Activated naive CD8-positive, alpha-beta T cell treated with anti-CD3 and anti-CD28 coated beads, Interleukin-2, amount 50 U/mL, for 24 hours (primary cell): Measurements from ENCODE around the gene MID1.

Source experiments
- ATAC-seq: fragments of 150-1000 bp; cut with Tn5 transposase; one replicate; pipeline ENCODE4 v1.10.0; 2021
- DNase-seq: peaks from one replicate; pipeline ENCODE4 v3.0.0; 2021
- H3K27ac Mint-ChIP-seq: one replicate; pipeline ENCODE4 v1.8.0; 2021; ENCODE audit warnings: mild to moderate bottlenecking, mixed read lengths
- H3K27me3 Mint-ChIP-seq: one replicate; pipeline ENCODE4 v1.8.0; 2021; ENCODE audit warnings: mixed read lengths
- H3K36me3 Mint-ChIP-seq: one replicate; pipeline ENCODE4 v1.8.0; 2021; ENCODE audit warnings: low read depth, mixed read lengths
- H3K4me1 Mint-ChIP-seq: one replicate; pipeline ENCODE4 v1.8.0; 2021; ENCODE audit warnings: mixed read lengths
- H3K4me3 Mint-ChIP-seq: one replicate; pipeline ENCODE4 v1.8.0; 2021; ENCODE audit warnings: mild to moderate bottlenecking, moderate library complexity, mixed read lengths
- H3K9me3 Mint-ChIP-seq: one replicate; pipeline ENCODE4 v1.8.0; 2021; ENCODE audit warnings: mixed read lengths

MID1 gene

GRCh38 chrX:10542586-10542985, 77.8 kb downstream of the MID1 start:
- ATAC-seq (no peak), DNase-seq (no peak)
- Mint-ChIP-seq H3K9me3 (no peaks in the 10 kb centered on the region), H3K36me3 (no peaks in the 10 kb centered on the region), H3K27me3 (peaks cover 1% of the 10 kb centered on the region), H3K27ac (no peak overlapping the region), H3K4me3 (no peak overlapping the region), H3K4me1 (no peaks in the 10 kb centered on the region)

- H3K27ac Mint-ChIP-seq: no peak overlapping the region
- no peak overlapping the region for H3K4me3 Mint-ChIP-seq
- DNase-seq (no peak), ATAC-seq (no peak)
- no peaks in the 10 kb centered on the region for H3K4me1 Mint-ChIP-seq
- H3K9me3 Mint-ChIP-seq: no peaks in the 10 kb centered on the region
- no peaks in the 10 kb centered on the region for H3K36me3 Mint-ChIP-seq
- peaks cover 1% of the 10 kb centered on the region for H3K27me3 Mint-ChIP-seq
These were observed 81.6 kb downstream of the MID1 start for GRCh38 chrX:10538831-10539230.

- H3K9me3 Mint-ChIP-seq: no peaks in the 10 kb centered on the region
- peaks cover 1% of the 10 kb centered on the region for H3K27me3 Mint-ChIP-seq
- DNase-seq (no peak), ATAC-seq (no peak)
- no peaks in the 10 kb centered on the region for H3K36me3 Mint-ChIP-seq
- no peak overlapping the region for H3K4me3 Mint-ChIP-seq
- H3K4me1 Mint-ChIP-seq: no peaks in the 10 kb centered on the region
- no peak overlapping the region for H3K27ac Mint-ChIP-seq
These were observed 83.1 kb downstream of the MID1 start for GRCh38 chrX:10537308-10537707.

GRCh38 chrX:10536744-10537143, 83.6 kb downstream of the MID1 start:
- H3K36me3 Mint-ChIP-seq: no peaks in the 10 kb centered on the region

GRCh38 chrX:10534611-10535010, 85.8 kb downstream of the MID1 start:
- DNase-seq (no peak), ATAC-seq (no peak)
- H3K27ac Mint-ChIP-seq: no peak overlapping the region
- no peak overlapping the region for H3K4me3 Mint-ChIP-seq
- no peaks in the 10 kb centered on the region for H3K4me1 Mint-ChIP-seq
- H3K27me3 Mint-ChIP-seq: no peaks in the 10 kb centered on the region
- no peaks in the 10 kb centered on the region for H3K36me3 Mint-ChIP-seq
- no peaks in the 10 kb centered on the region for H3K9me3 Mint-ChIP-seq

More at GRCh38 chrX:10536744-10537143, 83.6 kb downstream of the MID1 start:
- Mint-ChIP-seq H3K27ac (no peak overlapping the region), H3K27me3 (no peaks in the 10 kb centered on the region), H3K9me3 (no peaks in the 10 kb centered on the region), H3K4me1 (no peaks in the 10 kb centered on the region), H3K4me3 (no peak overlapping the region)
- DNase-seq (no peak), ATAC-seq (no peak)

GRCh38 chrX:10533696-10534365, 86.6 kb downstream of the MID1 start:
- H3K4me1 Mint-ChIP-seq: no peaks in the 10 kb centered on the region
- DNase-seq: no peak
- H3K27me3 Mint-ChIP-seq: no peaks in the 10 kb centered on the region
- no peak overlapping the region for H3K27ac Mint-ChIP-seq
- no peaks in the 10 kb centered on the region for H3K36me3 Mint-ChIP-seq
- no peaks in the 10 kb centered on the region for H3K9me3 Mint-ChIP-seq
- no peak for ATAC-seq
- no peak overlapping the region for H3K4me3 Mint-ChIP-seq

- no peaks in the 10 kb centered on the region for H3K27me3 Mint-ChIP-seq
- H3K4me1 Mint-ChIP-seq: no peaks in the 10 kb centered on the region
- H3K36me3 Mint-ChIP-seq: no peaks in the 10 kb centered on the region
- no peak for DNase-seq
- no peak overlapping the region for H3K4me3 Mint-ChIP-seq
- no peak for ATAC-seq
- H3K9me3 Mint-ChIP-seq: no peaks in the 10 kb centered on the region
- H3K27ac Mint-ChIP-seq: no peak overlapping the region
These were observed 88.5 kb downstream of the MID1 start for GRCh38 chrX:10531927-10532326.

- DNase-seq (no peak), ATAC-seq (no peak)
- H3K27me3 Mint-ChIP-seq: no peaks in the 10 kb centered on the region
- H3K27ac Mint-ChIP-seq: no peak overlapping the region
- no peaks in the 10 kb centered on the region for H3K4me1 Mint-ChIP-seq
- H3K36me3 Mint-ChIP-seq: no peaks in the 10 kb centered on the region
- H3K9me3 Mint-ChIP-seq: no peaks in the 10 kb centered on the region
- H3K4me3 Mint-ChIP-seq: no peak overlapping the region
These were observed 91.0 kb downstream of the MID1 start for GRCh38 chrX:10529344-10529743.

GRCh38 chrX:10526451-10526850, 93.9 kb downstream of the MID1 start:
- no peaks in the 10 kb centered on the region for H3K36me3 Mint-ChIP-seq
- no peaks in the 10 kb centered on the region for H3K9me3 Mint-ChIP-seq
- ATAC-seq: no peak
- no peaks in the 10 kb centered on the region for H3K27me3 Mint-ChIP-seq
- no peaks in the 10 kb centered on the region for H3K4me1 Mint-ChIP-seq
- no peak overlapping the region for H3K27ac Mint-ChIP-seq
- H3K4me3 Mint-ChIP-seq: no peak overlapping the region
- DNase-seq: no peak

- H3K4me1 Mint-ChIP-seq: no peaks in the 10 kb centered on the region
- no peak overlapping the region for H3K27ac Mint-ChIP-seq
- no peak for ATAC-seq
- H3K27me3 Mint-ChIP-seq: no peaks in the 10 kb centered on the region
- no peaks in the 10 kb centered on the region for H3K9me3 Mint-ChIP-seq
- no peak overlapping the region for H3K4me3 Mint-ChIP-seq
- no peaks in the 10 kb centered on the region for H3K36me3 Mint-ChIP-seq
- DNase-seq: no peak
These were observed 94.8 kb downstream of the MID1 start for GRCh38 chrX:10525381-10526120.

GRCh38 chrX:10524578-10524977, 95.8 kb downstream of the MID1 start:
- H3K9me3 Mint-ChIP-seq: no peaks in the 10 kb centered on the region
- H3K4me3 Mint-ChIP-seq: no peak overlapping the region
- H3K36me3 Mint-ChIP-seq: no peaks in the 10 kb centered on the region
- H3K27me3 Mint-ChIP-seq: no peaks in the 10 kb centered on the region
- no peak overlapping the region for H3K27ac Mint-ChIP-seq
- DNase-seq: no peak
- no peak for ATAC-seq
- H3K4me1 Mint-ChIP-seq: no peaks in the 10 kb centered on the region

- H3K27ac Mint-ChIP-seq: no peak overlapping the region
- ATAC-seq: no peak
- no peak overlapping the region for H3K4me3 Mint-ChIP-seq
- no peaks in the 10 kb centered on the region for H3K9me3 Mint-ChIP-seq
- no peaks in the 10 kb centered on the region for H3K36me3 Mint-ChIP-seq
- H3K4me1 Mint-ChIP-seq: no peaks in the 10 kb centered on the region
- no peak for DNase-seq
- no peaks in the 10 kb centered on the region for H3K27me3 Mint-ChIP-seq
These were observed 100.6 kb downstream of the MID1 start for GRCh38 chrX:10519761-10520160.

GRCh38 chrX:10519278-10519677, 101.1 kb downstream of the MID1 start:
- no peaks in the 10 kb centered on the region for H3K36me3 Mint-ChIP-seq
- no peaks in the 10 kb centered on the region for H3K9me3 Mint-ChIP-seq
- no peak overlapping the region for H3K4me3 Mint-ChIP-seq
- no peak overlapping the region for H3K27ac Mint-ChIP-seq
- ATAC-seq (no peak), DNase-seq (no peak)
- no peaks in the 10 kb centered on the region for H3K27me3 Mint-ChIP-seq
- H3K4me1 Mint-ChIP-seq: no peaks in the 10 kb centered on the region

- Mint-ChIP-seq H3K9me3 (no peaks in the 10 kb centered on the region), H3K27ac (no peak overlapping the region), H3K27me3 (no peaks in the 10 kb centered on the region), H3K36me3 (no peaks in the 10 kb centered on the region), H3K4me3 (no peak overlapping the region), H3K4me1 (no peaks in the 10 kb centered on the region)
- no peak for DNase-seq
- no peak for ATAC-seq
These were observed 102.3 kb downstream of the MID1 start for GRCh38 chrX:10518073-10518472.

GRCh38 chrX:10516781-10517322, 103.5 kb downstream of the MID1 start:
- Mint-ChIP-seq H3K4me1 (no peaks in the 10 kb centered on the region), H3K4me3 (no peak overlapping the region), H3K27me3 (no peaks in the 10 kb centered on the region), H3K27ac (no peak overlapping the region), H3K9me3 (no peaks in the 10 kb centered on the region), H3K36me3 (no peaks in the 10 kb centered on the region)
- ATAC-seq (no peak), DNase-seq (no peak)
